ENCODE results near the gene DCUN1D1. TPM values are rescaled to one million over a fixed set of nuclear protein-coding genes. Genes with fewer than 3 reads are reported as not detected.
A peak's percentile ranks its signal among the peaks of the same experiment; 100 is the strongest.

DCUN1D1 gene
- total RNA-seq, 1 donor from 2014 or later: 39.5 TPM

DNA sequence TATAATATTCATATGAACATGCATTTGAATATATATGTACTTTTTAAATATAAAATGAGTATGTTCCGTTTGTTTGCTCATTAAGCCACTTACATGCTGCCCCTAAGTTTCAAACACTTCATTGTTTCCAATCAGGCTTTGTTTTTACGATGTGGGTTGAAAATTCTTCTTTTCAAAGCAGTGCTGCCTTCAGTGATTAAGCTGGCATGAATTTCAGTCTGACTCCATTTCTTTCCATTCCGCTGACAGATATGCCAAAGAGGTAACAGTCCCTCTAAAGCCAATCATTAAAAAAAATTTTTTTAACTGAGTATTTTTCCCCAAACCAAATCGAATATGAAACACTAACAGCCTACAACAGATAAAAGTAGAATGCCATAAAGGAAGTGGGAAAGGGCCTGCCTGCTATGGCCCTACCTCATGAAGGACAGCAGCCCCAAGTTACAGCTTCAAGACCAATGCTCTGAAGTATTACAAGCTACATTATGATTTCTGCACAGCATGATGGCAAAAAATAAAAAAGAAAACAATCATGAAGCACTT, 40.0 kb downstream of the DCUN1D1 start:
- no peak for ATAC-seq
- no peak for DNase-seq
- intact Hi-C loops (cut with micrococcal nuclease): no loop called here

DNA sequence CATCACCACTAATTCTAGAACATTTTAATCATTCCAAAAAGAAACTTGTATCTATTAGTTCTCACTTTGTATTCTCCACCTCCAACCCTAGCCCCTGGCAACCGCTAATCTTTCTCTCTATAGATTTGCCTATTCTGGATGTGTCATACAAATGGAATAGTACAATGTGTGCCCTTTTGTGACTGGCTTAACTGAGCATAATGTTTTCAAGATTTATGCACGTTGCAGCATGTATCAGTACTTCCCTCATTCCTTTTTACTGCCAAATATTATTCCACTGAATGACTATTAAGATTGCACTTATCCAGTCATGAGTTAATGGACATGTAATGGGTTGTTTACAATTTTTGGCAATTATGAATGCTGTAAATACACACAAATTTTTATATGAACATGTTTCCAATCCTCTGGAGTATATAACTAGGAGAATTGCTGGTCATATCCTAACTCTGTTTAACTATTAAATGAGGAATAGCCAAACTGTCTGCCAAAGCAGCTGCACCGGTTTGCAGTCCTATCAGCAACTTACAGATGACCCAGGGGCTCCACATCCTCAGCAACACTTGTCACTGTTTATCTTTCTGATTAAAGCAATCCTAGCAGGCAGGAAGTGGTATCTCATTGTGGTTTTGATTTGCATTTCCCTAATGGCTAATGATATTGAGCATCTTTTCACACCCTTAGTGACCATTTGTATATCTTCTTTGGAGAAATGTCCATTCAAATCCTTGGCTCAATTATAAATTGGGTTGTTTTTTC, 42.9 kb downstream of the DCUN1D1 start:
- intact Hi-C loops (cut with micrococcal nuclease): no loop called here
- ATAC-seq: no peak
- DNase-seq: no peak

DNA sequence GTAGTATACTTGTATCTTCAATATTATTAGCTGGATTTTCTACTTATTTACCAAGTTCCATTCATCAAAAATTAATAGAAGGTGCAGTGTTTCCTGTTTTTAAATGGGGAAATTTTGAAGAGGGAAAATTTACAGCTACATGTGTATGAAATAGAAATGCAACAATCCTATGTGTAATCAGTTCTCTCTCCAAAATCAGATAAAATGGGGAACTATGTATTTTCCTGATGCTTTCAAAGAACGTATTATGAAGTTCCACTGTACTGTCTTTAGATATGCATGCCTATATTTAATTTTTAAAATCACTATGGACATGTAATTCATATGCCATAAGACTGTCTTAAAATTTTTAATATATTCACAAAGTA, 43.4 kb downstream of the DCUN1D1 start:
- no peak for ATAC-seq
- intact Hi-C loops (cut with micrococcal nuclease): no loop called here

DNA sequence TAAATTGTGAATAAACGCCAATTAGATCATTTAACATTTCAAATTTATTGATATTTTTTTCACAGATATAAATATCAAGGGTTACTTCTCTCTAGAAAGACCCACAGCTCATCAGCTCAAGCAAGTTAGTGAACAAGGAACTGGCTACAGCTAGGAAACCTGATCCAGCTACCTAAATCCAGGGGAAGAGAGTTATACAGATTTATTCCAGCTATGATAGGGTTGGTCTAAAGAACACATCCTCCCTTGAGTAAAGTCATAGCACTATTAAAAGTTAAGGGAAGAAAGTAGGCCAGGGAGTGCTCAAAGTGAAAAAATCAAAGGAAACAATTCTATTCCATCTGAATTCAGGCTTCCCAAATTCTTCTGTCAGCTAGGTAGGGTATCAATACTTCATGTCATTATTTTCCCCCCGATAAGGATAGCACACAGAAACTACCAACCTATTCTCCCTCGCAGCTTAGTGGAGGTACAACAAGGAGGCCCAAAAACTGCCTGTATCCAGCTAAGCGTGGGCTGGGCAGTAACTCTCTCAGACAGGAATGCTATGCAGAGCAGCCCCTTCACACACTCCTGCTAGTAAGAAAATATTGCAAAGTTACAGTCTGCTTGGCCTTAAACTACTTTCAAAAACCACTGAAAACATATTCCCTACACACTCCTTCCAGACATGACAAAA, 44.0 kb downstream of the DCUN1D1 start:
- ATAC-seq: no peak
- intact Hi-C loops (cut with micrococcal nuclease): no loop called here
- no peak for DNase-seq

More for the DNA sequence above, 43.4 kb downstream of the DCUN1D1 start:
- no peak for DNase-seq

DNA sequence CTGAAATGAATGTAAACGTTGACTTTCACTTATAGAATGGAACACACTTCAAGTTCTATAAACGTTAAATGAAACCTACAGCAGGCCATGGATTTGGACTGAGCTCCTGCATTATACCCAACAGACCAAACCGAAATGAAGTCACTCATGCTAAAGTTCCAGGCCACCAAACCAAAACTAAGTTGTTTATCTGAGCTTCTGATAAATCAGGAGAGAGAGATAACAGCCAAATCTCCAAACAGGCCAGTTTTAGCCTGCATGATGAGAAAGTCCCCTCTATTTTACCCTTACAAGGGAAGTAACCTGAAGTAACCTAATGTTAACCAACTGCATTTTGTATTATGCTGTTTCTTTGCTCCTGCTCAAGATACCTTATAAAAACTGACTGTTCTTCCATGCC, 44.5 kb downstream of the DCUN1D1 start:
- no peak for DNase-seq
- no peak for ATAC-seq

DNA sequence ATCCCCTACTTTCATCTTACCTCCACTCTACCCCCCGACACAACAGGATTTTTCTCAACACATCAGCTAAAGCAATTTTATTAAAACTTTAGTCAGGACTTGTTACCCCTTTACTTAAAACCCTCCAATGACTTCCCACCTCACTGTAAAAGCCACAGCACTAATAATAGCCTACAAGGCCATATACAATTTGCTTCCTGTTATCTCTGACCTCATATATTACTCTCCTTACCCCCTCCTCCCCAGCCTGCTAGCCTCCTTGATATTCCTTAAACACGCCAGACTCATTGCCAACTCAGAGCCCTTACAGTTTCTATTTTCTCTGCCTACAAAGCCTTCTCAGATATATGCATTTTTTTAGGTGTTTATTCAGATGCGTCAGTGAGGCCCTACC, 54.4 kb downstream of the DCUN1D1 start:
- DNase-seq: no peak
- peak; percentile 30 for ATAC-seq
- intact Hi-C loops (cut with micrococcal nuclease): no loop called here

More for the DNA sequence above, 44.5 kb downstream of the DCUN1D1 start:
- intact Hi-C loops (cut with micrococcal nuclease): no loop called here

DNA sequence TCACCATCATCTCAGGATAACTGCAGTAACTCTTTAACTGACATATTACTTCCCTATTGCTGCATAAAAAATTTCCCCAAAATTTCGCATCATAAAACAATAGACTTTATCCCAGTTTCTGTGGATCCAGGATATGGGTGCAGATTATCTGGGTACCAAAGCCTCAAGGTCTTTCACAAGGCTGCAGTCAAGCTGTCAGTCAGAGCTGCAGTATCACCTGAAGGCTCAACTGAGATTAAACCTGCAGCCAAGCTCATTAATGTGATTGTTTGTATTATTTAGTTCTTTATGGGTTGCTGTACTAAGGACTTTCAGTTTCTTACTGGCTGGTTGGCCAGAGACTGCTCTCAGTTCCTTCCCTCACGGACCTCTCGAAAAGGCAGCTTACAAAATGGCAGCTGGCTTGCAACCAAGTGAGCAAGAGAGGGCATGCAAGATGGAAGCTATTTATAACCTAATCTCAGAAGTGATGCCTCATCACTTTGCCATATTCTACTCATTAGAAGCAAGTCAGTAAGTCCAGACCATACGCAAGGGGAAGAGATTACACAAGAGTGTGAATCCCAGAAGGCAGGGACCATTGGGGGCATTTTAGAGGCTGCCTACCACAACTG, 54.9 kb downstream of the DCUN1D1 start:
- intact Hi-C loops (cut with micrococcal nuclease): no loop called here
- ATAC-seq (peak; percentile 84), DNase-seq (peak; percentile 37)

DNA sequence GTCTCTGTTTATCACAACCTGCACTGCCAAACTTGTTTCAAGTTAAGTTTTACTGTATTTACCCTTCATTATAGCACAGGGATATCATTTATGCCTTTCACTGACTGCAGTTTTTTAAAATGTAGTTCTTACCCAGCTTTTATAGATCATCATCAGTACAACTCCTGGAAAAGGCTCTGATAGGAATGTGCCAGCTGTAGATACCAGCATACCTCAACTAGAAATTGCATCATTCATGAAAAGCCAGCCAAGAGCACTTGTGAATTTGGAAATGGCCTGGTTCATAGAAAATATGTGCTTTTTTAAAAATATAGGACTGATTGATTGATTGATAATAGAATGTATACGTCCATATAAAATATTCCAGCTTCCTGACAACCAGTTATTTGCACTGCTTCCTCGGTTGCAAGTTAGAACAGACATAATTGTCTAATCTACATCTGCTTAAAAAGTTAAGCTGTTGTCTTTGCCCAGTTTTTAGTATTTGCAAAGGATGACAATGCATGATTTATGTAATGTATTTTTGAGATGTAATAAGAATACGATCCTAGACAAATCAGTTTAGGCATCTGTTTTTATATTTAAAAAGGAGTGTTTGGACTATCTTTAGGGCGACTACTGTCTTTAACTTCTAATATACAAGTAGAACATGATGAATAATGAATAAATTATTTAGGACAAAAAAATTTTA, 58.5 kb downstream of the DCUN1D1 start:
- ATAC-seq: no peak
- intact Hi-C loops (cut with micrococcal nuclease): no loop called here
- no peak for DNase-seq

DNA sequence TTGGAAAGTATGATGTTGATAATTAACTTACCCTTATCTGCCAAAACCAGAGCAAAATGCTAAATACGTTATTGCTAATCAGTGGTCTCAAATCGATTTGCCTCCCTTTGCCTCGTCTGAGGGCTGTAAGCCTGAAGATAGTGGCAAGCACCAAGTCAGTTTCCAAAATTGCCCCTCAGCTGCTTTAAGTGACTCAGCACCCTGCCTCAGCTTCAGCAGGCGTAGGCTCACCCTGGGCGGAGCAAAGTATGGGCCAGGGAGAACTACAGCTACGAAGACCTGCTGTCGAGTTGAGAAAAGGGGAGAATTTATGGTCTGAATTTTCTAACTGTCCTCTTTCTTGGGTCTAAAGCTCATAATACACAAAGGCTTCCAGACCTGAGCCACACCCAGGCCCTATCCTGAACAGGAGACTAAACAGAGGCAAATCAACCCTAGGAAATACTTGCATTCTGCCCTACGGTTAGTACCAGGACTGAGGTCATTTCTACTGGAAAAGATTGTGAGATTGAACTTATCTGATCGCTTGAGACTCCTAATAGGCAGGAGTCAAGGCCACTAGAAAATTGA, 59.7 kb downstream of the DCUN1D1 start:
- ATAC-seq (peak; percentile 39), DNase-seq (no peak)
- intact Hi-C loops (cut with micrococcal nuclease): no loop called here

DNA sequence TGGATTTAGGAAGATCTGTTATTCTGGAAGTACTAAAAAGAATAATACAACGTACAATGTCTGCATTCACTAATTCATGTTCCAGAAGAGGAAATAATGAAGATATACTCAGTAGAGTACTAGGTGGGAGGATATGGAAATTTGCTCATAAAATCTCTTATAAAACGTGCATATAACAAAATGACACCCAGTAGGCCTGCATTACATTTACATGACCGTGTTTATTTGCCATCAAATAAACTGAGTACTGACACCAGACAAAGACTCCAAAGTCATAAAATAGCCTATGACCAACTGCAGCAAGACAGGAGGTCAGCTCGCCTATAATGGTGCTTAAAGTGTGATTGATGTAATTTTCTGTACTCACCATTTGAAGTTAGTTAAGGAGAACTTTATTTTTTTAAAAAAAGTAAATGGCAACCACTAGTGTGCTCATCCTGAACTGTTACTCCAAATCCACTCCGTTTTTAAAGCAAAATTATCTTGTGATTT, 60.4 kb downstream of the DCUN1D1 start:
- no peak for ATAC-seq
- intact Hi-C loops (cut with micrococcal nuclease): no loop called here

DNA sequence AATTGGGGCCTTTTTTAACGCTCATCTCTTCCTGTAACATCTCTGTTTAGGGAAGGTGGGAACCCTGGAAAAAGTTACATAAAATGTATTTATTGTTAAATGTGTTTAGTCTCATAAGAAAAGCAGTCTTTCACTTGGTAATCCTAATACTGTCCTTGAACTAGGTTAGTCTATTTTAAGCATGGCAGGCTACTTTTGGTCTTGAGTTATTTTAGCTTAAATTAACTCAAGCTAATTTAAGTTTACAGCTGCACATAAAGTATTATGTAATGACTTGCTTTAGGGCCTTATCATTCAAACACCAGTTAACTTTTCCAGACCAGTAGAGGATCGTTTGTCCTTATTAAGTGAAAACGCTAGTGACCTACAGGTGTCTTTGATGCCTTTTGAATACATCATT, 63.2 kb downstream of the DCUN1D1 start:
- intact Hi-C loops (cut with micrococcal nuclease): no loop called here
- no peak for DNase-seq

More for the DNA sequence above, 60.4 kb downstream of the DCUN1D1 start:
- DNase-seq: no peak

DNA sequence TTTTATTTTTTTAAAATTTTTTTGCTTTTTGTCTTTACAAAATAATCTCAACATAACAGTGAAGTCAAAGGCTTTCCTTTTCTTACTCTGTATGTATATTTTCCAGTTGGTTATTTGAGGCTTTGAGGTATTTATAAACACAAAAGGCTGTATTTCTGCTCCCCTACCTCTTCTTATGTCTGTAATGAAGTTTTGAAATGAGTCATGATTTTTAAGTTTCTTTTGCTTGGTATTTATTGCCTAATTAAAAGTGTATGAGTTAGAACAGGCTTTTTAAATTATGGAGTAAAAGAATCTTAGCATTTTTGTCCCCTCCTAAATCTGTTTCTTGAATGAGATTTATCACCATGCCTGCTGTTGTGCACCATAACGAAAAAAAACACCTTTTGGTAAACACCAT, 66.0 kb downstream of the DCUN1D1 start:
- intact Hi-C loops (cut with micrococcal nuclease): no loop called here
- ATAC-seq: no peak

More for the DNA sequence above, 63.2 kb downstream of the DCUN1D1 start:
- peak; percentile 50 for ATAC-seq

DNA sequence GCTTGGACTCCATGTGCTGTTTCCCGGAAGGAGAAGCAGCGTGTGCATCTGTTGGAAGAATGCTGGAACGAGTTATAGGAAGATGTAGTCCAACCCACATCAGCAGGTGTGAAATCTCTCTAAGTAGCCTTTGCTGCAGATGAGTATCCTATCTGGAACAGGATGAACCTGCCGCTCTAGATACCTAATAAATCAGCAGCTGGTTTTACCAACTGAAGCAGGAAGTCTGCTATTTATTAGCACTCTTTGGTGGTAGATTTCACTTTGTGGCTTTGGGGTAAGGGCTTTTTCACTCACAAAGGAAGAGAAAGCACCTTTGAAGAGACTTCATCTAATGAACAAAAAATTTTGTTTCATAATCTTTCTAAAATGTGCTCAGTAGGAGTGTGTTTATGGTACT, 66.4 kb downstream of the DCUN1D1 start:
- intact Hi-C loops (cut with micrococcal nuclease): no loop called here
- no peak for ATAC-seq

More for the DNA sequence above, 66.0 kb downstream of the DCUN1D1 start:
- no peak for DNase-seq

DNA sequence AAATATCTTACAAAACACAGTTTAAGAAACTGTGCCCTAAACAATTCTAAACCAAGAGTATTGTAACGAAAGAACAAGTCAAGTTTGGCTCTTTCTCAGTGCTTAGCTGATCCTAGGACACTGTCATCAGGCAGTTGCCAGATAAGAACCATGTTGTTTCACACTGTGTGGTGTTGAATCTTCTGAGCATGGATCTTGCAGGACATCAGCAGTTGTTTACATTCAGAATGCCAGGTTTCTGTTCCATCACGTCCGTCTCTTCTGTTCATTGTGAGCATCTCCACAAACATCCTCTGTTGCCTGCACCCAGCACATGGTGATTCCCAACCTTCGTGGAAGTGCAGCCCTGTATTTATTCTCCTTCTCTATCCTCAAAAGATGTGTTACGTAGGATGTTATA, 67.9 kb downstream of the DCUN1D1 start:
- ATAC-seq: peak; percentile 69
- DNase-seq: no peak
- intact Hi-C loops (cut with micrococcal nuclease): no loop called here

More for the DNA sequence above, 66.4 kb downstream of the DCUN1D1 start:
- DNase-seq: no peak

DNA sequence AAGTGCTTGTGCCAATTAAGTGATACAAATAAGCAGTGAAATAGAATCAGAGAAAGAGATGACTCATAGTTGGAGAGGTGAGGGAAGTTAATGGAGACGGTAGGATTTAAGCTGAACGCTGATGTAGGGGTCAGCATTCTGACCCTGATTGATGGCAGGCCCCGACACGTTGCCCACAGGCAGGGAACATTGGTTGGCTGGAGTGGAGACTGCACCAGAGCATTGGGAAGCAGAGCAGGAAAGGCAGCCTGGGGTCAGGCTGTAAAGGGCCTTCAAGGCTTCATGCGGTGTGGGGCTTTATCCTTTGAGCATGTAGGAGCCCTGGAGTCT, 68.6 kb downstream of the DCUN1D1 start:
- DNase-seq: no peak
- intact Hi-C loops (cut with micrococcal nuclease): no loop called here
- ATAC-seq: peak; percentile 29

DNA sequence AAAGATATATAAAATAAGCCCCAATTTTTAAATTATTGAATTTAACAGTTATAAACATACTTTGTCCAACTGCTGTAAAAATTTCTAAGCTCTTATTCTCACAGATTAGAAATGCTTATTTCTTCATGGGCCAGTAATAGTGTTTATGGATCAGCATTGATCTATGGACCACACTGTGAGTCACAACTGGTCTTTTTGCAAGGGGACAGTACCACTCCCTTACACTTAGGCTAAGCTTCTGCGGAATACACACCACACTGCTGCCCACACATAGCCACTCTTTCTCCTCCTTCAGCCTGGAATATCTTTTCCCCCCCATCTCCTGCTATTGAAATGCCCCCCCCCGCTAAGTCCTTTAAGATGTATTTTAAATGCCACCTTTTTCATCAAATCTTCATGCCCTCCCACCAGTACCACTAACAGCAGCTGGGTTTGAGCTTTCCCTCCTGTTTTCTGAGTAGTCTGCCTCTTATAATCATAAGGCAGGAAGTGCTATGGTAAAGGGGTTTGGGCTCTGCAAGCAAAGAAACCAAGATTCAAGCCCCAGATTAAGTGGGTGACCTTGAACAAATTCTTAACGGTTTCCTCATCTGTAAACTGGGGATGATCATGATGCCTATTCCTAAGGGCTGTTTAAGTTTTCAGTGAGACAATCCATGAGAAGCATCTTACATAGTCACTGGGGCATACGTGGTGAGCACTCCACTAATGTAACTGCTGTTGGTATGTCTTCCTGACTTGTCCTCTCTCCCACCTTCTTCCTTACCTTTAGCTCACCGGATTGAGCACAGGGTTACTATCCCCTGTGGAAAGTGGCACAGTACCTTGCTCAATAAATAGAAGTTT, 69.2 kb downstream of the DCUN1D1 start:
- DNase-seq: no peak
- intact Hi-C loops (cut with micrococcal nuclease): no loop called here
- no peak for ATAC-seq

DNA sequence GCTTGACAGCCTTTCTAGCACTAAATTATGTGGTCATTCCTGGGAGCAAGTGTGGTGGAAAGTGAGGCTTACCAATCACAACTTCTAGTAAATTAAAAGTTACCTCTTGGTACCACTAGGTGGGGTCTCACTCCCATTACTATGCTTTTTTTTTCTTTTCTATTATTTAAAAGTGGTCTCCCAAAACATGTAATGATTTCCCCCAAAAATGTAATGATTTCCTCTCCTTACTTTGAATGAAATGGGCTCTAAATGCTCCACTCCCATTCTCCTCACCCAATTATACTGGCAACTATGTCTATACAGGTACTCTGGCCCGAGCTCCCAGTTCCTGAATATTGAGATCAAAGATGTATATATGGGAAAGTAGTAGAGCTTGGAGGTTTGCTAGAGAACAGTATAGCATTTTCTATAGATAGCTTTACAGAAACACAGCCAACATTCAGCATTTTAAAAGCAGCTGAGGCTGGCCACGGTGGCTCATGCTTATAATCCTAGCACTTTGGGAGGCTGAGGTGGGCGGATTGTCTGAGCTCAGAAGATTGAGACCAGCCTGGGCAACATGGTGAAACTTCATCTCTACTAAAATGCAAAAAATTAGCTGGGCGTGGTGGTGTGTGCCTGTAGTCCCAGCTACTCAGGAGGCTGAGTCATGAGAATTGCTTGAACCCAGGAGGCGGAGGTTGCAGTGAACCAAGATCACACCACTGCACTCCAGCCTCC, 70.9 kb downstream of the DCUN1D1 start:
- ATAC-seq: no peak
- intact Hi-C loops (cut with micrococcal nuclease): no loop called here
- DNase-seq: no peak

DNA sequence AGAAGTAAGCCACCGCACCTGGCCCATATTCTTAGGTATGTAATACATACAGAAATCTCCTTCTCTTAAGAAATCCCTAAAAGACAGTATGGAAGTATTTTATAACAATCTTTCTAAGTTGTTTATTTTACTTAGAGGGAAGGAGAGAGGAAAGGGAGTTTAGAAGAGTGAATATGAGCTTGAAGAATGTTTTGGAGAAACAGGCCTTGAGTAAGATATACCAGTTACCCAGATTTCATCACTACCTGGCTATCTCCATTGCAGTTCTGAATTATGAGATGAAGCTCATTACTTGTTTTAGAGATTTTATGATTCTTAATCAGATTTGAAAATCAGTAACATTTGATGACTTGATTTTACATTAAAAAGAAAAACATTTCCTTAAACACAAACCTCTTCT, 71.9 kb downstream of the DCUN1D1 start:
- ATAC-seq: no peak
- no peak for DNase-seq
- intact Hi-C loops (cut with micrococcal nuclease): no loop called here

Data from left ventricle myocardium superior (tissue), 1 donor.